Germinal center (tissue), 1 donor: ENCODE measurements around the gene MAN1A1.
A peak's percentile ranks its signal among the peaks of the same experiment; 100 is the strongest.

Experiments
- DNase-seq: peaks from one replicate; pipeline ENCODE4 v3.0.0; 2012; ENCODE audit warnings: mixed read lengths, low spot score

The MAN1A1 gene

GRCh38 chr6:119142041-119142440 is 207.5 kb downstream of the MAN1A1 start:
- no peak for DNase-seq

- DNase-seq: no peak
Observed at GRCh38 chr6:119140196-119141140, 209.1 kb downstream of the MAN1A1 start.

- DNase-seq: no peak
Observed at GRCh38 chr6:119138906-119139541, 210.5 kb downstream of the MAN1A1 start.

- no peak for DNase-seq
Observed at GRCh38 chr6:119137194-119138072, 212.1 kb downstream of the MAN1A1 start.

- no peak for DNase-seq
Observed at GRCh38 chr6:119134752-119135151, 214.8 kb downstream of the MAN1A1 start.

GRCh38 chr6:119133400-119133799 is 216.2 kb downstream of the MAN1A1 start:
- no peak for DNase-seq

- no peak for DNase-seq
Observed at GRCh38 chr6:119132261-119132981, 217.1 kb downstream of the MAN1A1 start.

- no peak for DNase-seq
Observed at GRCh38 chr6:119129968-119130484, 219.5 kb downstream of the MAN1A1 start.

GRCh38 chr6:119129148-119129967 is 220.2 kb downstream of the MAN1A1 start:
- peak; percentile 50 for DNase-seq

GRCh38 chr6:119128252-119128912 is 221.2 kb downstream of the MAN1A1 start:
- DNase-seq: no peak

GRCh38 chr6:119127627-119128026 is 221.9 kb downstream of the MAN1A1 start:
- no peak for DNase-seq
